ENCODE measurements around the gene CNKSR3.

- no peak for TF ChIP-seq EZH2 (IDR thresholded peaks at IDR 0.05; ENCODE audit: borderline replicate concordance, low read length)
- no peak for TF ChIP-seq CTCF (IDR thresholded peaks at IDR 0.05; ENCODE audit: low read length)
These were observed 70.5 kb downstream of the CNKSR3 start for GRCh38 chr6:154440022-154440421.
